H9 (cell line): Measurements from ENCODE around the gene VPS45. TPM values are rescaled to one million over a fixed set of nuclear protein-coding genes. Genes with fewer than 3 reads are reported as not detected.

Experiments used
- DNase-seq: peaks from one replicate; pipeline ENCODE4 v3.0.0-alpha.2; 2017
- H2AFZ ChIP-seq: one replicate; pipeline ENCODE4 v1.6.1; 2013; ENCODE audit warnings: mild to moderate bottlenecking, low read length, control low read depth, moderate library complexity
- H2AK5ac ChIP-seq: 2 replicates; pipeline ENCODE4 v1.6.1; 2013; ENCODE audit warnings: low read length, control low read depth, mixed read lengths; ENCODE audit not compliant: insufficient read length
- H2BK120ac ChIP-seq: one replicate; pipeline ENCODE4 v1.6.1; 2013; ENCODE audit warnings: low read depth, mild to moderate bottlenecking, low read length, control low read depth, inconsistent platforms; ENCODE audit not compliant: poor library complexity, severe bottlenecking
- H2BK12ac ChIP-seq: 2 replicates; pipeline ENCODE4 v1.6.1; 2013; ENCODE audit warnings: low read length, control low read depth, mixed read lengths, low read depth; ENCODE audit not compliant: insufficient read length
- H2BK15ac ChIP-seq: 2 replicates; pipeline ENCODE4 v1.6.1; 2013; ENCODE audit warnings: low read depth, low read length, control low read depth
- H2BK20ac ChIP-seq: one replicate; pipeline ENCODE4 v1.6.1; 2013; ENCODE audit warnings: low read depth, mild to moderate bottlenecking, low read length, control low read depth, inconsistent platforms; ENCODE audit not compliant: poor library complexity, severe bottlenecking
- H2BK5ac ChIP-seq: 2 replicates; pipeline ENCODE4 v1.6.1; 2013; ENCODE audit warnings: low read length, control low read depth, mixed read lengths; ENCODE audit not compliant: insufficient read length
- H3K14ac ChIP-seq: 2 replicates; pipeline ENCODE4 v1.6.1; 2013; ENCODE audit warnings: low read length, control low read depth; ENCODE audit not compliant: insufficient read depth
- H3K18ac ChIP-seq: 2 replicates; pipeline ENCODE4 v1.6.1; 2013; ENCODE audit warnings: low read depth, mild to moderate bottlenecking, mixed read lengths, low read length, control low read depth; ENCODE audit not compliant: insufficient read length
- H3K23ac ChIP-seq: 2 replicates; pipeline ENCODE4 v1.6.1; 2013; ENCODE audit warnings: low read length, control low read depth, mixed read lengths, low read depth; ENCODE audit not compliant: insufficient read length
- H3K23me2 ChIP-seq: 2 replicates; pipeline ENCODE4 v1.6.1; 2013; ENCODE audit warnings: low read depth, mild to moderate bottlenecking, mixed read lengths, low read length, control low read depth; ENCODE audit not compliant: insufficient read length, poor library complexity, severe bottlenecking
- H3K27ac ChIP-seq: 2 replicates; pipeline ENCODE4 v1.5.1; 2013; ENCODE audit warnings: low read length, control low read depth, mixed read lengths, low read depth; ENCODE audit not compliant: insufficient read length
- H3K27me3 ChIP-seq: 2 replicates; pipeline ENCODE4 v1.6.1; 2013; ENCODE audit warnings: low read length, control low read depth, inconsistent platforms; ENCODE audit not compliant: insufficient read depth
- H3K4ac ChIP-seq: 2 replicates; pipeline ENCODE4 v1.6.1; 2013; ENCODE audit warnings: low read depth, mild to moderate bottlenecking, control low read depth, inconsistent platforms, low read length, moderate library complexity
- H3K4me1 ChIP-seq: 2 replicates; pipeline ENCODE4 v1.6.1; 2013; ENCODE audit warnings: low read length, control low read depth, inconsistent platforms; ENCODE audit not compliant: insufficient read depth
- H3K4me2 ChIP-seq: 2 replicates; pipeline ENCODE4 v1.6.1; 2013; ENCODE audit warnings: low read length, control low read depth, mixed read lengths; ENCODE audit not compliant: insufficient read length, insufficient read depth
- H3K56ac ChIP-seq: 2 replicates; pipeline ENCODE4 v1.6.1; 2013; ENCODE audit warnings: low read depth, mild to moderate bottlenecking, mixed read lengths, low read length, control low read depth; ENCODE audit not compliant: insufficient read length
- H3K79me1 ChIP-seq: 2 replicates; pipeline ENCODE4 v1.6.1; 2013; ENCODE audit warnings: low read depth, mild to moderate bottlenecking, moderate library complexity, low read length, control low read depth, inconsistent platforms; ENCODE audit not compliant: insufficient read depth, poor library complexity, severe bottlenecking
- H3K79me2 ChIP-seq: 2 replicates; pipeline ENCODE4 v1.6.1; 2013; ENCODE audit warnings: low read length, control low read depth, inconsistent platforms; ENCODE audit not compliant: insufficient read depth
- H3K9ac ChIP-seq: 2 replicates; pipeline ENCODE4 v1.6.1; 2013; ENCODE audit warnings: low read length, control low read depth, mixed read lengths; ENCODE audit not compliant: insufficient read length; ENCODE audit errors: extremely low read depth
- H3K9me3 ChIP-seq: one replicate; pipeline ENCODE4 v1.6.1; 2013; ENCODE audit warnings: low read depth, low read length, inconsistent platforms; ENCODE audit not compliant: control insufficient read depth
- H3T11ph ChIP-seq: one replicate; pipeline ENCODE4 v1.6.1; 2013; ENCODE audit warnings: mild to moderate bottlenecking, low read length, control low read depth, inconsistent platforms
- H4K20me1 ChIP-seq: one replicate; pipeline ENCODE4 v1.6.1; 2013; ENCODE audit not compliant: control insufficient read depth, insufficient read length, insufficient read depth
- H4K5ac ChIP-seq: 2 replicates; pipeline ENCODE4 v1.6.1; 2013; ENCODE audit warnings: low read depth, mild to moderate bottlenecking, mixed read lengths, low read length, control low read depth; ENCODE audit not compliant: insufficient read length
- H4K8ac ChIP-seq: replicated peaks from 2 replicates; pipeline ENCODE4 v1.6.1; 2013; ENCODE audit warnings: low read length, control low read depth, mixed read lengths, low read depth; ENCODE audit not compliant: insufficient read length
- H4K91ac ChIP-seq: 2 replicates; pipeline ENCODE4 v1.6.1; 2013; ENCODE audit warnings: low read depth, mild to moderate bottlenecking, moderate library complexity, mixed read lengths, low read length, control low read depth; ENCODE audit not compliant: insufficient read length
- H3K27ac Mint-ChIP-seq, 3 experiments: 2 replicates in 2 of 3; 3 replicates in 1 of 3; pipeline ENCODE4 v1.8.0; 2020 to 2021; ENCODE audit warnings: mixed read lengths in 3 of 3, mild to moderate bottlenecking in 1 of 3, moderate library complexity in 1 of 3
- H3K27me3 Mint-ChIP-seq: 2 replicates; pipeline ENCODE4 v1.8.0; 2021; ENCODE audit warnings: low read depth, mild to moderate bottlenecking, moderate library complexity, mixed read lengths
- H3K36me3 Mint-ChIP-seq, 3 experiments: 2 replicates in 2 of 3; 3 replicates in 1 of 3; pipeline ENCODE4 v1.8.0; 2020 to 2021; ENCODE audit warnings: low read depth in 3 of 3, mixed read lengths in 3 of 3; ENCODE audit not compliant: insufficient read depth in 1 of 3
- H3K4me1 Mint-ChIP-seq, 2 experiments: 2 replicates each; pipeline ENCODE4 v1.8.0; 2020; ENCODE audit warnings: mixed read lengths in 2 of 2
- H3K4me3 Mint-ChIP-seq, 2 experiments: 2 replicates in 1 of 2; 3 replicates in 1 of 2; pipeline ENCODE4 v1.8.0; 2020 to 2021; ENCODE audit warnings: mild to moderate bottlenecking in 2 of 2, mixed read lengths in 2 of 2, moderate library complexity in 1 of 2
- H3K9me3 Mint-ChIP-seq, 2 experiments: 2 replicates in 1 of 2; 3 replicates in 1 of 2; pipeline ENCODE4 v1.8.0; 2020; ENCODE audit warnings: mild to moderate bottlenecking in 2 of 2, mixed read lengths in 2 of 2, moderate library complexity in 1 of 2
- WGBS: extraction: QIAGEN DNeasy Blood & Tissue Kit; methylation state at CpG from one replicate; pipeline ENCODE4 v1.1.7; 2013; ENCODE audit warnings: missing lambda C conversion rate, low lambda C conversion rate, mixed read lengths; ENCODE audit not compliant: insufficient read length; ENCODE audit errors: extremely low coverage; 5-methylcytosine and 5-hydroxymethylcytosine counted together
- total RNA-seq: library from RNA; stranded (reverse); gene quantifications from 2 replicates; pipeline ENCODE4 v1.2.1, GENCODE V29; 2021
- TF ChIP-seq, protein P1 (sequence below): fragments of 200-600 bp; sonication (generic); conservative IDR thresholded peaks from 3 replicates; pipeline ENCODE4 v1.8.0; 2021; ENCODE audit warnings: antibody characterized with exemption, mild to moderate bottlenecking

VPS45 gene
- total RNA-seq, 1 experiment from 2014 or later = 31.8 TPM

GRCh38 chr1:150187560-150187931 lies 120.0 kb downstream of the VPS45 start:
- H3K79me1 ChIP-seq = no peaks in the 10 kb centered on the region
- peaks cover 4 to 5% of the 10 kb centered on the region in 2 experiments; a peak in 3 of 5 replicates for H3K9me3 Mint-ChIP-seq
- WGBS = no CpG with 5 or more reads among the region's 3 CpGs
- no peaks in the 10 kb centered on the region for H3K23me2 ChIP-seq
- H4K91ac ChIP-seq = no peak overlapping the region
- H3K4me1 Mint-ChIP-seq = 0 out of 4 replicates have a peak, but pooled peaks cover 0 to 2% of the 10 kb centered on the region in 2 experiments
- no peak overlapping the region for H3K14ac ChIP-seq
- no peaks in the 10 kb centered on the region for H3K27me3 Mint-ChIP-seq
- TF ChIP-seq, protein P1, sequence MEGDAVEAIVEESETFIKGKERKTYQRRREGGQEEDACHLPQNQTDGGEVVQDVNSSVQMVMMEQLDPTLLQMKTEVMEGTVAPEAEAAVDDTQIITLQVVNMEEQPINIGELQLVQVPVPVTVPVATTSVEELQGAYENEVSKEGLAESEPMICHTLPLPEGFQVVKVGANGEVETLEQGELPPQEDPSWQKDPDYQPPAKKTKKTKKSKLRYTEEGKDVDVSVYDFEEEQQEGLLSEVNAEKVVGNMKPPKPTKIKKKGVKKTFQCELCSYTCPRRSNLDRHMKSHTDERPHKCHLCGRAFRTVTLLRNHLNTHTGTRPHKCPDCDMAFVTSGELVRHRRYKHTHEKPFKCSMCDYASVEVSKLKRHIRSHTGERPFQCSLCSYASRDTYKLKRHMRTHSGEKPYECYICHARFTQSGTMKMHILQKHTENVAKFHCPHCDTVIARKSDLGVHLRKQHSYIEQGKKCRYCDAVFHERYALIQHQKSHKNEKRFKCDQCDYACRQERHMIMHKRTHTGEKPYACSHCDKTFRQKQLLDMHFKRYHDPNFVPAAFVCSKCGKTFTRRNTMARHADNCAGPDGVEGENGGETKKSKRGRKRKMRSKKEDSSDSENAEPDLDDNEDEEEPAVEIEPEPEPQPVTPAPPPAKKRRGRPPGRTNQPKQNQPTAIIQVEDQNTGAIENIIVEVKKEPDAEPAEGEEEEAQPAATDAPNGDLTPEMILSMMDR = peak; percentile 31; the same call in 1 of the 3 replicates
- no peak overlapping the region for H3K4me3 Mint-ChIP-seq
- H4K20me1 ChIP-seq = no peaks in the 10 kb centered on the region
- H3K36me3 Mint-ChIP-seq = peaks cover 0 to 5% (median 0%) of the 10 kb centered on the region in 3 experiments; a peak in 1 of 7 replicates
- H2AK5ac ChIP-seq = no peak overlapping the region
- no peak overlapping the region for H3K18ac ChIP-seq
- H4K8ac ChIP-seq = no peak overlapping the region
- no peak overlapping the region for H3K27ac Mint-ChIP-seq
- H3K4me1 ChIP-seq = no peaks in the 10 kb centered on the region
- no peak overlapping the region for H3K23ac ChIP-seq
- no peak overlapping the region for H3T11ph ChIP-seq
- H3K9ac ChIP-seq = no peak overlapping the region
- no peak overlapping the region for H2BK15ac ChIP-seq
- H3K4me2 ChIP-seq = no peak overlapping the region
- H2BK5ac ChIP-seq = no peak overlapping the region
- no peaks in the 10 kb centered on the region for H3K9me3 ChIP-seq
- no peak overlapping the region for H3K27ac ChIP-seq
- no peaks in the 10 kb centered on the region for H3K79me2 ChIP-seq
- H2BK12ac ChIP-seq = no peak overlapping the region
- H3K4ac ChIP-seq = no peak overlapping the region
- no peaks in the 10 kb centered on the region for H3K27me3 ChIP-seq
- no peak overlapping the region for H3K56ac ChIP-seq
- H2BK120ac ChIP-seq = no peak overlapping the region
- no peak overlapping the region for H2BK20ac ChIP-seq
- no peak overlapping the region for H2AFZ ChIP-seq
- H4K5ac ChIP-seq = no peak overlapping the region
- DNase-seq = no peak
